Kidney epithelial cell (primary cell): ENCODE measurements around the gene KCNMA1. TPM values are rescaled to one million over a fixed set of nuclear protein-coding genes. Genes with fewer than 3 reads are reported as not detected.

Experiments
- DNase-seq: peaks from one replicate; pipeline ENCODE4 v3.0.0-alpha.2; 2010; ENCODE audit warnings: low read depth
- H3K27me3 ChIP-seq: 2 replicates; pipeline ENCODE4 v1.6.0; 2011; ENCODE audit warnings: low read length; ENCODE audit not compliant: control insufficient read depth, insufficient read depth
- H3K36me3 ChIP-seq: 2 replicates; pipeline ENCODE4 v1.5.1; 2011; ENCODE audit warnings: low read length; ENCODE audit not compliant: control insufficient read depth, insufficient read depth
- H3K4me3 ChIP-seq: 2 replicates; pipeline ENCODE4 v1.5.1; 2011; ENCODE audit warnings: low read depth, mild to moderate bottlenecking, control low read depth, low read length
- CTCF ChIP-seq: IDR thresholded peaks from 2 replicates; pipeline ENCODE4 v1.5.1; 2011; ENCODE audit warnings: mild to moderate bottlenecking, moderate library complexity, low read length, control low read depth, inconsistent platforms; ENCODE audit not compliant: insufficient read depth, poor library complexity, severe bottlenecking
- total RNA-seq: library from RNA; depleted of rRNA; stranded (reverse); fragments of >200 nt; gene quantifications from 2 replicates; pipeline ENCODE4 v1.2.3, GENCODE V29; 2015

KCNMA1 gene
- total RNA-seq, 1 donor from 2014 or later = 18.9 TPM

- no peaks in the 10 kb centered on the region for H3K27me3 ChIP-seq
- H3K4me3 ChIP-seq = no peak overlapping the region
- no peak for DNase-seq
- TF ChIP-seq CTCF = no peak
- no peaks in the 10 kb centered on the region for H3K36me3 ChIP-seq
These were observed 142.7 kb downstream of the KCNMA1 start for GRCh38 chr10:77494756-77495541.

GRCh38 chr10:77494327-77494726, 143.3 kb downstream of the KCNMA1 start:
- DNase-seq = no peak
- peak; percentile 32 for TF ChIP-seq CTCF
- no peak overlapping the region for H3K4me3 ChIP-seq

GRCh38 chr10:77493851-77494261, 143.8 kb downstream of the KCNMA1 start:
- no peak overlapping the region for H3K4me3 ChIP-seq
- H3K36me3 ChIP-seq = no peaks in the 10 kb centered on the region
- no peak for DNase-seq
- H3K27me3 ChIP-seq = no peaks in the 10 kb centered on the region
- TF ChIP-seq CTCF = no peak

More at GRCh38 chr10:77494327-77494726, 143.3 kb downstream of the KCNMA1 start:
- Histone ChIP-seq H3K27me3 (no peaks in the 10 kb centered on the region), H3K36me3 (no peaks in the 10 kb centered on the region)

GRCh38 chr10:77493239-77493806, 144.3 kb downstream of the KCNMA1 start:
- no peak for DNase-seq
- Histone ChIP-seq H3K27me3 (no peaks in the 10 kb centered on the region), H3K4me3 (no peak overlapping the region), H3K36me3 (no peaks in the 10 kb centered on the region)
- TF ChIP-seq CTCF = no peak

- TF ChIP-seq CTCF = no peak
- no peak overlapping the region for H3K4me3 ChIP-seq
- H3K27me3 ChIP-seq = no peaks in the 10 kb centered on the region
- no peak for DNase-seq
- no peaks in the 10 kb centered on the region for H3K36me3 ChIP-seq
These were observed 145.1 kb downstream of the KCNMA1 start for GRCh38 chr10:77492368-77492994.
